Measurements from ENCODE around the gene SYNGR3. TPM values are rescaled to one million over a fixed set of nuclear protein-coding genes. Genes with fewer than 3 reads are reported as not detected.

SYNGR3 gene
- total RNA-seq, result 10 to 100 TPM in 1 of 2 donors, 1 to 10 TPM in 1; 4.0 to 16.1 TPM

DNA sequence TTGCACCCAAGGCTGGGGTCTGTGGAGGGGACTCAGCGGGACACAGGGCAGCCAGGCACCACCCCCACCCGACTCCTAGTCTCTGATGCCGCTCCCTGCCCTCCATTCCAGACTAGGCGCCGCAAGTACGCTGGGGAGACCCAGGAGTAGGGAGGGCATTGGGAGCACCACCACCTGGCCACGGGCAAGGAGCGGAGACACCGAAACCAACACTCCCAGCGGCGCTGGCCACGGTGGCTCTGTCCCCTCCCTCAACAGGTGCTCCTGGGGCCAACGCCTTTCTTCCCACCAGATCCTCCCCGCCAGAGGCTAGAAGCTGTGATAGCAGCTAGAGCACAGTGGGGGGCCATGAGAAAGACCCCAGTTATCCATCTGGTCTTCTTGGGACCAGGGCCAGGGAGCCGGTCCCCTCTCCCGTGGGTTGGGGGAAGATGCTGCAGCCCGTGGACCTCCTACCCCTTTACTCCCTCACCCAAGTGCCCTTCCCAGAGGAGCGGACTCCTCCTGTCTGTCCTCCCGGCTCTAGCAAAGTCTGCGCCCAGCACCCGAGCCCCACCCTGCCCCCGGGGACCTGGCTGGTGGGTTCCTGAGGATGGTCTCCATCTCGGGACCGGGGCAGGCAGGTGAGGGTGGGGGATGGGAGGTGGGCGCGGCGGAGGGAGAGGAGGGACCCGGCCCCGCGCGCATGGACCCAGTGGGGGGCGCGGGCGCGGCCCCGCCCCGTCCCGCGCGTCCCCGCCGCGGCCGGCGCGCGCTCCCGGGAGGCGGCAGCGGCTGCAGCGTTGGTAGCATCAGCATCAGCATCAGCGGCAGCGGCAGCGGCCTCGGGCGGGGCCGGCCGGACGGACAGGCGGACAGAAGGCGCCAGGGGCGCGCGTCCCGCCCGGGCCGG lies at the start of gene SYNGR3:
SYNGR3 (plus strand) TSS at position 762 of the 892 bp plus-strand sequence. CDS start 133 bp downstream, outside the sequence.
- H3K9me3 ChIP-seq, result no peaks in the 10 kb centered on the region
- H3K36me3 ChIP-seq, result peaks cover 0 to 10% of the 10 kb centered on the region in 2 donors
- intact Hi-C loops (cut with DNase I), result no loop called here
- no peaks in the 10 kb centered on the region for H3K27me3 ChIP-seq (replicated peaks; ENCODE audit: insufficient read depth)
- no peak within 1 kb of the TSS for H3K27ac ChIP-seq
- DNase-seq (ENCODE audit: low spot score), result no peak
- WGBS, result 8% methylated on average over 49 of the region's 67 CpGs
- TF ChIP-seq POLR2A (IDR thresholded peaks at IDR 0.05) (no peak), POLR2AphosphoS5 (IDR thresholded peaks at IDR 0.05) (no peak)
- TF ChIP-seq, protein P1, sequence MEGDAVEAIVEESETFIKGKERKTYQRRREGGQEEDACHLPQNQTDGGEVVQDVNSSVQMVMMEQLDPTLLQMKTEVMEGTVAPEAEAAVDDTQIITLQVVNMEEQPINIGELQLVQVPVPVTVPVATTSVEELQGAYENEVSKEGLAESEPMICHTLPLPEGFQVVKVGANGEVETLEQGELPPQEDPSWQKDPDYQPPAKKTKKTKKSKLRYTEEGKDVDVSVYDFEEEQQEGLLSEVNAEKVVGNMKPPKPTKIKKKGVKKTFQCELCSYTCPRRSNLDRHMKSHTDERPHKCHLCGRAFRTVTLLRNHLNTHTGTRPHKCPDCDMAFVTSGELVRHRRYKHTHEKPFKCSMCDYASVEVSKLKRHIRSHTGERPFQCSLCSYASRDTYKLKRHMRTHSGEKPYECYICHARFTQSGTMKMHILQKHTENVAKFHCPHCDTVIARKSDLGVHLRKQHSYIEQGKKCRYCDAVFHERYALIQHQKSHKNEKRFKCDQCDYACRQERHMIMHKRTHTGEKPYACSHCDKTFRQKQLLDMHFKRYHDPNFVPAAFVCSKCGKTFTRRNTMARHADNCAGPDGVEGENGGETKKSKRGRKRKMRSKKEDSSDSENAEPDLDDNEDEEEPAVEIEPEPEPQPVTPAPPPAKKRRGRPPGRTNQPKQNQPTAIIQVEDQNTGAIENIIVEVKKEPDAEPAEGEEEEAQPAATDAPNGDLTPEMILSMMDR (IDR thresholded peaks at IDR 0.05), result no peak
- H3K4me3 ChIP-seq, result peak within 1 kb of the TSS in 1 of 2 donors; percentile 7
- peaks cover 6% of the 10 kb centered on the region for H3K4me1 ChIP-seq (replicated peaks)

GRCh38 chr16:1940273-1941161 lies 49.3 kb upstream of the SYNGR3 start:
- H3K9me3 ChIP-seq, result no peaks in the 10 kb centered on the region
- H3K36me3 ChIP-seq, result peaks cover 3 to 18% of the 10 kb centered on the region in 2 donors
- no peak overlapping the region for H3K4me3 ChIP-seq
- no peak for DNase-seq (ENCODE audit: low spot score)
- intact Hi-C loops (cut with DNase I), result no loop called here
- H3K27me3 ChIP-seq (replicated peaks; ENCODE audit: insufficient read depth), result no peaks in the 10 kb centered on the region
- no peak for TF ChIP-seq POLR2AphosphoS5 (IDR thresholded peaks at IDR 0.05)
- TF ChIP-seq POLR2A (IDR thresholded peaks at IDR 0.05), result no peak
- TF ChIP-seq, protein P1 (IDR thresholded peaks at IDR 0.05), result no peak
- no peak overlapping the region for H3K27ac ChIP-seq
- WGBS, result 86% methylated on average over 23 of the region's 23 CpGs
- peaks cover 9% of the 10 kb centered on the region for H3K4me1 ChIP-seq (replicated peaks)

DNA sequence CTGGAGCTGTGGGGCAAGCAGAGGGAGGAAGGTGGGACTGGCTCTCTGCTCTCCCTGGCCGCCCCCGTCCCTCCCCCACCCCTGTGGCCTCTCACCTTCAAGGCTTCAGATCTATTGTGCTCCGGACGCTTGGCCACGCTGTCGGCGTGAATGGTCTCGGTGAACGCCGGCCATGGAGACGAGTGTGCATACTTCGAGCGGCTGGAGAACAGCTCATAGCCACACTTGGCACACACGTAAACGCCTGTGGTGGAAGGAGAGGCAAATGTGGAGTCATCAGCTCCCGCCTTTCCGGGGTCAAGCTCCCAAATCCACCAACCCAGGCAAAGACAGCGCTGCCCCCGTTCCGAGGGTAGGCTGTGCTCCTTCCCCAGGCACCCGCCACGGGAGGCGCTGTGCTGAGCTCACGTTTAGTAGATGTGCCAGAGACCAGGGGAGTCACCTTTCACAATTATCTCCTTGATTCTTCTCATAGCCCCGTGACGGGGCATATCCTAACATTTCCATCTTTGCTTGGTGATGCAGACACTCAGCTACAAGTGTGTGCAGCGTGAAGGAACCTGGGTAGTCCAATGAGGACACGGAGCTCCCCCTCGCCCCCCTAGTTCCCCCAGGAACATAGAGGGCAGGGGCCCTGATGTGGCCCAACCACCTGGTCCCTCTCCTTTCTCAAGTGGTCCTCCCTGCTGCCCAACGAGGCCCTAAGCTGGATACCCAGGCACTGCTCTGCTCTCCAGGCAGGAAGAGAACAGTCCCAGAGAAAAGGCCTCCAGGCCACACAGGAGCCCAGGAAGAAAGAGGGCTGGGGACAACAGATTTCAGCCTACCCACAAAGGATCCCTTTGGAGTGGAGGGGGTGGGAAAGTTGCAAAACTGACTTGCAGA lies 48.4 kb upstream of the SYNGR3 start:
- no peaks in the 10 kb centered on the region for H3K9me3 ChIP-seq
- WGBS, result 85% methylated on average over 30 of the region's 30 CpGs
- intact Hi-C loops (cut with DNase I), result no loop called here
- no peak for DNase-seq (ENCODE audit: low spot score)
- H3K4me1 ChIP-seq (replicated peaks), result peaks cover 9% of the 10 kb centered on the region
- no peaks in the 10 kb centered on the region for H3K27me3 ChIP-seq (replicated peaks; ENCODE audit: insufficient read depth)
- TF ChIP-seq, protein P1 (IDR thresholded peaks at IDR 0.05), result no peak
- TF ChIP-seq POLR2A (IDR thresholded peaks at IDR 0.05) (no peak), POLR2AphosphoS5 (IDR thresholded peaks at IDR 0.05) (no peak)
- no peak overlapping the region for H3K4me3 ChIP-seq
- no peak overlapping the region for H3K27ac ChIP-seq
- H3K36me3 ChIP-seq, result peaks cover 3 to 18% of the 10 kb centered on the region in 2 donors

DNA sequence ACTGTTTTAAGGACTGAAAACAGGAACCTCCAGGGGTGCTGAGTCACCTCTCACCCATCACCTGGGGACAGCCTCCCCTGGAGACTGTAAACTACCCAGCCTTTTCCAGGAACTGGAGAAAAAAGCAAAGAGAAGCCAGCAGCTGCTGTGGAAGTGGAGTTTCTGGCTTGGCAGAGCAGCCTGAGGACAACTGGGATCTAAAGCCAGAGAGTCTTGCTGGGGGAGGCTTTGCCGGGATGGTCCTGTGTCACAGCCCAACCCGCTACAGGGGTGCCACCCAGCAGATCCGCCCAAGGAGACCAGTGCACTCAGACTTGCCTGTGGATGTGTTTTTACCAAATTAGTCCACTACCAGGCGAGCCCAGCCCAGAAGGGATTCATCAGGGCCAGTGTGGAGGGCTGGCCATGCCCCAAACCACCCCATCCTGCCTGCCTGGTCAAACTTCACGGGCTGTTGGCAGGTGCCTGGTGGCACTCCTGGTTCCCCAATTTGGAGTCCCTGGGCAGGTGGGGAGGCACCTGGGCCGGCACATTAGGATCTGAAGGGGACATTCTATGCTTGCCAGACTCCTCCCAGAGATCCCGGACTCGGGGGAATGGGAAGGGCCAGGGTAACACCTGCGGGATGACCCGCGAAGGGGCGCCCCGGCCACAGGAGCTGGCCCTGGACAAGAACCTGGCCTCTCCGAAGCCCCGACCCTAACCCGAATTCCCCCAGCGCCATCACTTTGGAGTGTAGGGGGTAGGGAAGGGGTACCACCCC lies 47.5 kb upstream of the SYNGR3 start:
- Histone ChIP-seq H3K4me3 (peak overlapping the region; percentile 76 to 84), H3K4me1 (replicated peaks) (peaks cover 9% of the 10 kb centered on the region), H3K27me3 (replicated peaks; ENCODE audit: insufficient read depth) (no peaks in the 10 kb centered on the region), H3K36me3 (peaks cover 3 to 18% of the 10 kb centered on the region in 2 donors), H3K27ac (peak overlapping the region; percentile 53 to 76), H3K9me3 (no peaks in the 10 kb centered on the region)
- 18% methylated on average over 16 of the region's 17 CpGs for WGBS
- DNase-seq (ENCODE audit: low spot score), result no peak
- intact Hi-C loops (cut with DNase I), result no loop called here
- TF ChIP-seq POLR2AphosphoS5 (IDR thresholded peaks at IDR 0.05) (no peak), POLR2A (IDR thresholded peaks at IDR 0.05) (no peak)
- TF ChIP-seq, protein P1 (IDR thresholded peaks at IDR 0.05), result no peak

All from prostate gland (tissue), 2 donors.